Germinal center (tissue), 1 donor: Measurements from ENCODE around the gene HLA-A.
"Not testable (repeated sequence)": the region's sequence is repeated elsewhere in the genome, so short reads cannot be mapped to it uniquely, and the experiment has no call there.

Source experiments
- DNase-seq: peaks from one replicate; pipeline ENCODE4 v3.0.0; 2012; ENCODE audit warnings: mixed read lengths, low spot score

Gene HLA-A

DNA sequence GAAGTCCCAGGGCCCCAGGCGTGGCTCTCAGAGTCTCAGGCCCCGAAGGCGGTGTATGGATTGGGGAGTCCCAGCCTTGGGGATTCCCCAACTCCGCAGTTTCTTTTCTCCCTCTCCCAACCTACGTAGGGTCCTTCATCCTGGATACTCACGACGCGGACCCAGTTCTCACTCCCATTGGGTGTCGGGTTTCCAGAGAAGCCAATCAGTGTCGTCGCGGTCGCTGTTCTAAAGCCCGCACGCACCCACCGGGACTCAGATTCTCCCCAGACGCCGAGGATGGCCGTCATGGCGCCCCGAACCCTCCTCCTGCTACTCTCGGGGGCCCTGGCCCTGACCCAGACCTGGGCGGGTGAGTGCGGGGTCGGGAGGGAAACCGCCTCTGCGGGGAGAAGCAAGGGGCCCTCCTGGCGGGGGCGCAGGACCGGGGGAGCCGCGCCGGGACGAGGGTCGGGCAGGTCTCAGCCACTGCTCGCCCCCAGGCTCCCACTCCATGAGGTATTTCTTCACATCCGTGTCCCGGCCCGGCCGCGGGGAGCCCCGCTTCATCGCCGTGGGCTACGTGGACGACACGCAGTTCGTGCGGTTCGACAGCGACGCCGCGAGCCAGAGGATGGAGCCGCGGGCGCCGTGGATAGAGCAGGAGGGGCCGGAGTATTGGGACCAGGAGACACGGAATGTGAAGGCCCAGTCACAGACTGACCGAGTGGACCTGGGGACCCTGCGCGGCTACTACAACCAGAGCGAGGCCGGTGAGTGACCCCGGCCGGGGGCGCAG lies at the start of gene HLA-A:
HLA-A (plus strand) TSS at position 258 of the 778 bp plus-strand sequence; CDS start at position 280, 22 bp downstream.
- peak; percentile 93 for DNase-seq

DNA sequence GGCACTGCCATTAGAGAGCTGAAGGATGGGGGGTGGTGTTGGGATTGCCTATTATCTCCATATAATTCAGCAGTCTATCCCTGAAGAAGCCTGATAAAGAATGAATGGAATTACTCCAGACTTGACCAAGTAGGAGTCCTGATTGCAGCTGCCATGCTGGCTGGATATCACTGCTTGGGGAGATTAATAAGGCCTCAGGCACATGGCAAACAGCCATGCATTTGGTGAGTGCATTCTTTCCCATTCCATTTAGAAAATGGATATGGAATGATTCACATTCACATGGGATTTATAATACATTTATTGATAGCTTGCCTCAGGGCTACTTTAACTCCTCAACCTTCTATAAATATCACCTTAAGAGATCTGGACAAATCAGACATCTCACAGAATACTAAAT lies 49.6 kb upstream of the HLA-A start:
- no peak for DNase-seq

DNA sequence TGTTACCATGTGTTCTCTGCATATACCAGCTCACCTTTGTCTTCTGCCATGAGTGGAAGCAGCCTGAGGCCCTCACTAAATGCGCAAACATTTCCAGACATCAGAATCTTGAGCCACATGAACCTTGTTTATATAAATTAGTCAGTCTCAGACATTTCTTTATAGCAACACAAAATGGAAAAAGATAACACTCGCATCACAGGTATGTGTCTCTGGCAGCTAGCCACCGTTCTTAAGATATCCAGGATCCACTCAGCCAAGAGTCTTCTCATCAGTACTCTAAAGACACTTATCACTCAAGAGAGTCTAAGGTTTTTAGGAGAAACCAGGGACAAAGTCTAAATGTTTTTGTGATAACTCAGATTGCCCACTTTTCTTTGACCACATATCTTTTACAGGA lies 43.1 kb upstream of the HLA-A start:
- DNase-seq, result no peak

DNA sequence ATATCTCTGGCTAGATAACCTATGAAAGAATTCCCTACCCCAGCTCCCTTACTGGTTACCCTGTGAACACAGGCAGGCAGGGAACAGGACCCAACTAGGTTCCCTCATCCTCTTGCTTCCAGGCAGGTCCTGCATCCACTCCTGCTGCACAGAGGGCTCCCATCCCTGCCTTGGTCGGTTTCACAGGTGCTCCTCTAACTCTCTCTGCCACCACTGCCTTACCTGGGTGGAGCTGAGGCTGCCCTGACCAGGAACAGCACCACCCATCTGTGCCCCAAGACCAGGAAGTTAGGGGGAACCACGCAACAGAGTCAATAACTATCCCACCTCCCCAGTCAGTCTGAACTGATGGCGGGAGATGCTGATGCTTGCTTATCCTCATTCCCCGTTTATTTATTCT lies 37.0 kb upstream of the HLA-A start:
- no peak for DNase-seq

DNA sequence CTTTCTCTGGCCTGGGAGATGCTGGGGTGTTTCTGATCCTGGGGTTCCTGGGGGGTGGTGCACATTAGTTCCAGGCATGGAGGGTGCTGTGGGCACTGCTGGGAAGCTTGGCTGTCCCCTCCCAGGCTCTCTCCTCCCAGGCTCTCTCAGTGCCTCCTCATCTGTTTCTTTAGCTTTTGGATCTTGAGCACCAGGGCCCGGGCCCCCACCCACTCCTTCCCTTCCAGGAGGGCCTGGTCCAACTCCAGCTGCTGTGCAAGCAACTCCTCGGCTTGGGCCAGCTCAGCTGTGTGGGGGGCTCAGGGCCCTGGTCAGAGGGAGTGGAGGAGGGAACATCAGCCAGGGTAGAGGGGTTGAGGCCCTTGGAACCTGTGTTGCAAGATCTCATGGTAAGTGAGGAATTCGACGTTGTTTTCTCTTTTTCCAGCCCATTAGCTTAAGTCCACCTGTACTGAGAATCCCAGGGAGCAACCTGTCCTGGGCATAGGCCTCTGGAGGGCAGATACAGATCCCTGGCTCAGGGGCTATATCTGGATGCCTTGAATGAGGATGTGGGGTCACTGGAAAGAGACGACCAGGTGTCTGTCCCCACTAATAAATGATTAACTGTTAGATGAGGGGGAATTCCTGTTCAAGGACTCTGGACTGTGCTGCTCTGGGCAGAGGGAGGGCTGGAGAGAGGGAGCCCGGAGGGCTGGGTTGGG lies 34.5 kb upstream of the HLA-A start:
- DNase-seq, result no peak

DNA sequence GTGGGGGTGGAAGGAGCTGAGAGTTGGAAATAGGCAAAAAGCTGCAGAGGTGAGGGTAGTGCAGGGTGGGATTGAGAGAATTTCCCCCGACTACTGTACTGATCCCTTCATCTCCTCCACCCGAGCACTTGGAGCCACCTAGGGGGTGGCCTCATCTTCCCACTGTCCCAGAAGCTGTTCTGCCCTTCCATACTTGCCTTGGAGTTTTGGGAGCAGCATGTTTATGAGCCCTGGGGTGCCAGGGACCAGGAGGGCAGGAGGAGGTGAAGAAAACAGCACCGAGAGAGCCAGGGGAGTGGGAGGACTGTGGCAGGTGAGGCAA lies 34.0 kb upstream of the HLA-A start:
- no peak for DNase-seq

DNA sequence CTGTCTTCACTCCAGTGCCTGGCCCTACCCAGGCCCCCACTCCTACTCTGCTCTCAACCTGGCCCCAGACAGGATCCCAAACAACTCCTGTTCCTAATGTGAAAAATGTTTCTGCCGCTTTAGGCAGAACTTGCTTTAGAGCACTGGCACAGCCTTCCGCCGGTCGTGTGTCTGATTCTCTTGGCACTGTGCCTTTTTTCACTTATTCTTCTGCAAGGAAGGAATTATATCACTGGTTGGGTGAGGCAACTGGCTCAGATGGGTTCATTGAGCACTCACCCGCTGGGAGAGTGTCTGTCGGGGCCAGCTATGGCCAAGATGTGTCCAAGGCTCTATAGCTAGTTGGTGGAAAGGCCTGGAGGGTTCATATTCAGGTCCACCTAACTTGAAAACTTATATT lies 33.6 kb upstream of the HLA-A start:
- DNase-seq, result no peak

DNA sequence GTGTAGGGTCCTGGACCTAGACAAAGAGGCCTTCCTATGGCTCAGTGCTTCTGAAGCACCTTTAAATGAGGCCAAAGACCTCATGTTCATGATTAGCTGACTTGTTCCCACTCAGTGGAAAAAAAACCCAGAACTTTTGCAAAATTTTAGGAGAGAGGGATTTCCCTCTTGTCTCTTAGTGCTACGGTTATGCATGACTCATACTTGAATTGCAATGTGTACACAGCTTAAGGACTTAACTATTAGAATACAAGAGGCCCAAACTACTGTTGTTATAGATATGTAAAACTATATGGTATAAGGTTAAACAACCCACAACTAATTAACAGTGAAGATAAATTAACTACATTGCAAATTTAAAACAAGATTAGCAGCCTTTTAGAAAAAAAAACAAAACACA lies 32.3 kb upstream of the HLA-A start:
- DNase-seq, result no peak

DNA sequence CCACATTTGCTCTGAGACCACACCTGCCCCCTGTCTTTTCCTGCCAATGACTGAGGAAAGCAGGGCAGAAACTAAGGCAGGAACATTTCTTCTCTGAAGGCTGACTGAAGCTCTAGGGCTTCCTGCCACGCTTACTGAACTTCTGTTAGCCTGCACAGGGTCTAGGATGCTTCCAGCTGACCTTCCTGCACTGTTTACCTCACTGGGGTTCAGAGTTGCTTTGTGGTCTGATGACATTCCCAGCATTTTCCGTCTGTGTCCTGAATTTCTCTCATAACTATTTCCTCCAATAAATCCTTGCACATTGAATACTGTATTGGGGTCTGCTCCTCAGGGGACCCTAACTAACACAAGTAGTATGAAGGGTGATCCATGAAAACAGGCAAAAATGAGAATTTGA lies 29.5 kb upstream of the HLA-A start:
- DNase-seq, result no peak

DNA sequence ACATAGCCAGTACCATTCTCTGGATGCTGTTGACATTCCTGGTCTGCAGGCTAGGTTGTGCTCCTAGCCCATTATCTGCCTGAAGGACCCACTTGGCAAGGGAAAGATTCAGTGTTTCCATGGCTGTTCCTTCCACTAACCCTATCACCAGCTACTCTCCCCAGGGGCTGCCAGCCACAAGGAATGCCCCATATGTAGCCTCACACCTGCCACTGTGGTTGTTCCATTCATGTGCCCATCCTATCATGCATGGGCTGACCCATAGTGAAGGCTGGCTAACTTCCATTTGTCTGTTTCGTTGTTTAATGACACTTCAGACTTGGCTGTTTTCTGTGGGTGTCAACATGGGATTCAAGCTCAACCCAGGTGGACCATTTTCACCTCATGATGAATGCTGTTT lies 25.6 kb upstream of the HLA-A start:
- no peak for DNase-seq

DNA sequence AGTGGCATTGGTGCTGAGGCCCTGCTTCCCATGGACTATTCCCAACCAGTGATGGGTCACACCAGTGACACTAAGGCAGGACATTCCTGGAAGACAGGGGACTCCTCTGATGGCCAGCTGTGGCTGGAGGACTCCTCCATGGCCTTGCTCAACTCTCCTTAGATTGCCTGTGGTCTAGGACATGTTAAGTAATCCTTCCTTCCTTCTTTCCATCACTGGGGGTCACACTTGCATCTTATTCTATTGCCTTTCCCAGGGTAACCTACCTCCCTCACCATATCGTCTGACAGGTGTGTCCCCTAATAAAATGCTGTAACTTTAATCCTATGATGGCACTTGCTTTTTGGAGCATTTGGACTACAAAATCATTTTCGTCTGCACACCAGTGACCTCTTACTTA lies 24.5 kb upstream of the HLA-A start:
- no peak for DNase-seq

DNA sequence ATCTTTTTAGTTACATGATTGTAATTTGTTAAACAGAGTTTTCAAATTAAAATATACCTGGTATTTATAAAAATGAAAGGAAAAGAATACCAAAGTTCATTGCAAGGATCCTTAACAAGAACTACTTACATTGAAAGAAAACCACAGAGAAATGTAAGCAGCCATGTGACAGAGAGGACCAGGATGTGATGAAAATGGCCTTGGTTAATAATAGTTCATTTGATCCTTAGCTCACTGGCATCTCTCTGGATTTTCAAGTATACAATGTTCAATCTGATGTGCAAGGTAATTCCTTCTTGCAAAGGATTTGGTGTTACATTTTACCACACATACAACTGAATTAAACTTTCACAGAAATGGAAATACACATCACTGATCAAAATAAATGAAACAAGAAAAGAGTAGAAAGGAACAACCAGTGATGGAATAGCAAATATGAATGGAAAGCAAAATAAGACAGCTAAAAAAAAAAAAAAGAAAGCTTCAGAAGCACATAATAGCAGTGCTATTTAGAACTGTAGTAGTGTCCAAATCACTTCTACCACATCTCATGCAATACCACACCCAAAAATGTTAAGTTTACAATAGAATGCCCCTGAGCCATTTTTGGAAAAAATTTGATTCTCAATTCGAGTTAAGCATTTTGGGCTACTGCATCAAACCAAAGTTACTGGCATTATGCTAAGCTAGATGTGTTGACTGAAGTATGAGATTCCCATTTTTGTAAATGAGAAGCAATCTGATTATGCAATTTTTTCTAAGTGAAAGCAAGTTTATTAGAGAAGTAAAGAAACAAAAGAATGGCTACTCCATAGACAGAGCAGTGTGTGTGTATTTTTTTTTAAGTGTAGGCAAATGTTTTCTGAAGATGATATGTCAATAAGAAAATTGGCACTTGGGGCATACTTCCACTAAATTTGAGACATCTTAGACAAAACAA lies 22.6 kb upstream of the HLA-A start:
- DNase-seq, result no peak

DNA sequence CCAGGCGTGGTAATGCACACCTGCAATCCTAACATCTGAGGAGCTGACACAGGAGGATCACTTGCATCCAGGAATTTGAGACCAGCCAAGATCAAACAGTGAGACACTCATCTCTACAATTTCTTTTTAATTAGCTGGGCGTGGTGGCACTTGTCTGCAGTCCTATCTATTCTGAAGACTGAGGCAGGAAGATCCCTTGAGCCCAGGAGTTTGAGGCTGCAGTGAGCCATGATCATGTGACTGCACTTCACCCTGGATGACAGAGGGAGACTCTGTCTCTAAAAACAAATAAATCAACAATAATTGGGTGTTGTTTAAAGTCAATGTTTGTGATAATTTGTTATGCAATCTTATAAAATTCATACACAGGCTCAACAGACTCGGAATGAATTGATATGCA lies 18.0 kb upstream of the HLA-A start:
- DNase-seq, result no peak

DNA sequence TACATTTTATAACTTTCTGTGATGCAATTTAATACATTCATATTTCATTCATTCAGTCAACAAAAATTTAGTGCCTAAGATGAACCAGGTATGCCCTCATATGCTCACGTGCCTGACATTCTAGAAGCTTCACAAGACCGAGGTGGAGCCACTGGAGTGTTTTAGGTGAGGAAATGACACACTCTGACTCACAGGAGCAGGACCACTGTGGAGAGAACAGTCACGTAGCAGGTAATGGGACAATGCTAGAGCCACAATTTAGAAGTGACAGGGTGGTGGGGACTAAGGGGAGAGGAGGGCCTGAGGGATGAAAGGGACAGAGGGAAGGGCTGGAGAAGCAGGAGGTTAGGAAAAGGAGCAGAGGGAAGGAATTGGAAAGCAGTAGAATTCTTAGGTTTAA lies 17.6 kb upstream of the HLA-A start:
- DNase-seq, result no peak

DNA sequence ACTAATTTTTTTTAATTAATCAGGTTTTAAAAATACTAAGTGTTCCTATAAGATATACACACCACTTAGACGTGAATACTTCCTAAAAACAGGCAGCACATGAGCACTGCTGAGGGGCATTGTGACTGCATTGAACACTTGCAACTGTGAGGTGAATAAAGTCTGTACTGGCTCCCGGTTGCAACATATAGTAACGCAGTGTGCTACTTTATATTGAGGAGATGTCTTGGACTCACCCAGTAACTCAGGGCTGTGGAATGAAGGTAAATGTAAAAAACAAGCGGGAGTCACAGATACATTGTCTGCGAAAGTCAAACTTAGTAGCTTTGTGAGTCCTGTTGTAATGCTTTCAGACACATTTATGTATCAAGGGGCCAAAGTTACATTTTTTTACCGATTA lies 17.0 kb upstream of the HLA-A start:
- no peak for DNase-seq

DNA sequence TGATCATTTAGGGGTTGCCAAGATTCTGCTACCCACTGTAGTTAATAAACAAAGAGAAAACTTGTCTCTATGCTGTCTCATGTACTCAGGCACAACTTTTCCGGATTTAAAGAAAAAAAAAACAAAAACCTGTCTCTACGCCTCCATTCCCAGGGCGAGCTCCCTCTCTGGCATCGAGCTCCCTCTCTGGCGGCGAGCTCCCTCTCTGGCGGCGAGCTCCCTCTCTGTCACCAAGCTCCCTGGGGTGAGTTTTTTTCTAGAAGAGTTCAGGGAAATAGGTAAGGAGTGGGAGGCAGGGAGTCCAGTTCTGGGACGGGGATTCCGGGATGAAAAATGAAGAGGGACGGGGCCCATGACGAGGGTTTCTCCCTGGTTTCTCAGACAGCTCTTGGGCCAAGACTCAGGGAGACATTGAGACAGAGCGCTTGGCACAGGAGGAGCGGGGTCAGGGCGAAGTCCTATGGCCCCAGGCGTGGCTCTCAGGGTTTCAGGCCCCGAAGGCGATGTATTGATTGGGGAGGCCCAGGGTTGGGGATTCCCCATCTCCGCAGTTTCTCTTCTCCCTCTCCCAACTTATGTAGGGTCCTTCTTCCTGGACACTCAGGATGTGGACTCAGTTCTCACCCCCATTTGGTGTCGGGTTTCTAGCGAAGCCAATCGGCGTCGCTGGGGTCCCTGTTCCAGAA lies 16.5 kb upstream of the HLA-A start:
- no peak for DNase-seq

DNA sequence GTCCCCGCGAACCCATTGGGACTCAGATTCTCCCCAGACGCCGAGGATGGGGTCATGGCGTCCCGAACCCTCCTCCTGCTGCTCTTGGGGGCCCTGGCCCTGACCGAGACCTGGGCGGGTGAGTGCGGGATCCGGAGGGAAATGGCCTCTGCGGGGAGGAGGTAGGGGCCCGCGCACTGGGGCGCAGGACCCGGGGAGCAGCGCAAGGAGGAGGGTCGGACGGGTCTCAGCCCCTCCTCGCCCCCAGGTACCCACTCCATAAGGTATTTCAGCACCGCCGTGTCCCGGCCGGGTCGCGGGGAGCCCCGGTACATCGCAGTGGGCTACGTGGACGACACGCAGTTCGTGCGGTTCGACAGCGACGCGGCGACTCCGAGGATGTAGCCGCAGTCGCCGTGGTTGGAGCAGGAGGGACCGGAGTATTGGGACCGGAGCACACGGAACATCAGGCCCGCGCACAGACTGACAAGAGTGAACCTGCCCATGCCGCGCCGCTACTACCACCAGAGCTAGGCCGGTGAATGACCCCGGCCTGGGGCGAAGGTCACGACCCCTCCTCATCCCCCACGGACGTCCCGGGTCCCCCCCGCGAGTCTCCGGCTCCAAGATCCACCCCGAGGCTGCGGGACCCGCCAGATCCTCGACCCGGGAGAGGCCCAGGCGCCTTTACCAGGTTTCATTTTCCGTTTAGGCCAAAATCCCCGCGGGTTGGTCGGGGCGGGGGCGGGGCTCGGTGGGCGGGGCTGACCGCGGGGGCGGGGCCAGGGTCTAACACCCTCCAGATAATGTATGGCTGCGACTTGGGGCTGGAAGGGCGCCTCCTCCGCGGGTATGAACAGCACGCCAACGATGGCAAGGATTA lies 15.7 kb upstream of the HLA-A start:
- DNase-seq, result peak; percentile 87

DNA sequence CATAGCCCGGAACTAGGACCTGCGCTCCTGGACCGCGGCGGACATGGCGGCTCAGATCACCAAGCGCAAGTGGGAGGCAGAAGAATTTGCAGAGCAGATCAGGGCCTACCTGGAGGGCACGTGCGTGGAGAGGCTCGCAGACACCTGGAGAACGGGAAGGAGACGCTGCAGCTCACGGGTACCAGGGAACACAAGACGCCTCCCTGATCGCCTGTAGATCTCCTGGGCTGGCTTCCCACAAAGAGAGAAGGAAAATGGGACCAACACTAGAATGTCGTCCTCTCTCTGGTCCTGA lies 15.1 kb upstream of the HLA-A start:
- DNase-seq, result no peak

DNA sequence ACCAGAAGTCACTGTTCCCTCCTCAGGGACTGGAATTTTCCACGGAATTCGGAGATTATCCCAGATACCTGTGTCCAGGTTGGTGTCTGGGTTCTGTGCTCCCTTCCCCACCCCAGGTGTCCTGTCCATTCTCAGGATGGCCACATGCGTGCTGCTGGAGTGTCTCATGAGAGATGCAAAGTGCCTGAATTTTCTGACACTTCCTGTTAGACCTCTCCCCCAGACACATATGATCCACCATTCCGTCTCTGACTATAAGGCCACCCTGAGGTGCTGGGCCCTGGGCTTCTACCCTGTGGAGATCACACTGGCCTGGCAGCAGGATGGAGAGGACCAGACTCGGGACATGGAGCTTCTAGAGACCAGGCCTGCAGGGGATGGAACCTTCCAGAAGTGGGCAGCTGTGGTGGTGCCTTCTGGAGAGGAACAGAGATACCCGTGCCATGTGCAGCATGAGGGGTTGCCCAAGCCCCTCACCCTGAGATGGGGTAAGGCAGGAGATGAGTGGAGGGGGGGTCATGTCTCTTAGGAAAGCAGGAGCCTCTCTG lies 14.4 kb upstream of the HLA-A start:
- DNase-seq, result no peak

DNA sequence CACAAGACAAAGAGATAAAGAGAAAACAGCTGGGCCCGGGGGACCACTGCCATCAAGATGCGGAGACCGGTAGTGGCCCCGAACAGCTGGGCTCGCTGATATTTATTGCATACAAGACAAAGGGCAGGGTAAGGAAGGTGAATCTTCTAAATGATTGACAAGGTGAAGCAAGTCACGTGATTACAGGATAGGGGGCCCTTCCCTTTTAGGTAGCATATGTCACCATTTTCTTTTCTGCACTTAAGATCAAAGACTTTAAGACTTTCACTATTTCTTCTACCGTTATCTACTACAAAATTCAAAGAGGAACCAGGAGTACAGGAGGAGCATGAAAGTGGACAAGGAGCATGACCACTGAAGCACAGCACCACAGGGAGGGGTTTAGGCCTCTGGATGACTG lies 12.3 kb upstream of the HLA-A start:
- DNase-seq, result not testable (repeated sequence)

DNA sequence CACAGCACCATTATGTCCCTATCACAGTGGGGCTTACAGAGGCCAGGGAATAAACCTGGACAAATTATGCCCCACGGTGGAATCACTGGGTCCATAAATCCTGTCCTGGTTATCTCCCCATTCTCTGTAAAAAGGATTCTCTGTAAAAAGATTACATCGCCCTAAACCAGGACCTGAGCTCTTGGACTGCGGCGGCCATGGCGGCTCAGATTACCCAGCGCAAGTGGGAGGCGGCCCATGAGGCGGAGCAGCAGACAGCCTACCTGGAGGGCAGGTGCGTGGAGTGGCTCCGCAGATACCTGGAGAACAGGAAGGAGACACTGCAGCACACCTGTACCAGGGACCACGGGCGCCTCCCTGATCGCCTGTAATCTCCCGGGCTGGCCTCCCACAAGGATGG lies 8.4 kb upstream of the HLA-A start:
- no peak for DNase-seq
